GM23338 (cell line): Measurements from ENCODE around the gene TOR1AIP2. TPM values are rescaled to one million over a fixed set of nuclear protein-coding genes. Genes with fewer than 3 reads are reported as not detected.

Experiments used
- ATAC-seq: fragments of 200-7000 bp; cut with Tn5 transposase; 3 replicates; pipeline ENCODE4 v1.9.1; 2020
- DNase-seq: peaks from one replicate; pipeline ENCODE4 v3.0.0-alpha.2; 2015; ENCODE audit warnings: low spot score
- H2AFZ ChIP-seq: fragments of 200-600 bp; sonication (generic); 2 replicates; pipeline ENCODE4 v1.8.0; 2016; ENCODE audit warnings: antibody characterized with exemption, mild to moderate bottlenecking, moderate library complexity
- H3F3A ChIP-seq: fragments of 200-600 bp; sonication (generic); replicated peaks from 2 replicates; pipeline ENCODE4 v1.8.0; 2017; ENCODE audit warnings: antibody characterized with exemption, mixed run types, low read depth
- H3K27ac ChIP-seq: fragments of 200-600 bp; sonication (generic); 2 replicates; pipeline ENCODE4 v1.6.1; 2016; ENCODE audit warnings: low read depth
- H3K27me3 ChIP-seq: fragments of 200-600 bp; sonication (generic); 2 replicates; pipeline ENCODE4 v1.8.0; 2016; ENCODE audit warnings: mild to moderate bottlenecking, mixed run types, moderate library complexity; ENCODE audit not compliant: insufficient read depth
- H3K36me3 ChIP-seq: fragments of 200-600 bp; sonication (generic); 2 replicates; pipeline ENCODE4 v1.8.0; 2016; ENCODE audit warnings: mild to moderate bottlenecking; ENCODE audit not compliant: insufficient read depth
- H3K4me1 ChIP-seq: fragments of 200-600 bp; sonication (generic); 2 replicates; pipeline ENCODE4 v1.8.0; 2016; ENCODE audit warnings: mild to moderate bottlenecking, moderate library complexity; ENCODE audit not compliant: insufficient read depth
- H3K4me2 ChIP-seq: fragments of 200-600 bp; sonication (generic); 2 replicates; pipeline ENCODE4 v1.7.1; 2017; ENCODE audit warnings: mixed run types
- H3K4me3 ChIP-seq: fragments of 200-600 bp; sonication (generic); 2 replicates; pipeline ENCODE4 v1.6.1; 2016; ENCODE audit warnings: mixed run types
- H3K79me2 ChIP-seq: fragments of 200-600 bp; sonication (generic); replicated peaks from 2 replicates; pipeline ENCODE4 v1.8.0; 2017; ENCODE audit warnings: mild to moderate bottlenecking; ENCODE audit not compliant: insufficient read depth
- H3K9me2 ChIP-seq: fragments of 200-600 bp; sonication (generic); 2 replicates; pipeline ENCODE4 v1.8.0; 2017; ENCODE audit not compliant: insufficient read depth
- H4K20me1 ChIP-seq: fragments of 200-600 bp; sonication (generic); replicated peaks from 2 replicates; pipeline ENCODE4 v1.8.0; 2017; ENCODE audit warnings: mild to moderate bottlenecking; ENCODE audit not compliant: insufficient read depth
- H3K27ac Mint-ChIP-seq: 2 replicates; pipeline ENCODE4 v1.8.0; 2020; ENCODE audit warnings: inconsistent platforms, mild to moderate bottlenecking, moderate library complexity, mixed read lengths
- H3K27me3 Mint-ChIP-seq: 3 replicates; pipeline ENCODE4 v1.8.0; 2022; ENCODE audit warnings: low read depth, mild to moderate bottlenecking, moderate library complexity, mixed read lengths, inconsistent platforms; ENCODE audit not compliant: insufficient read depth, poor library complexity
- H3K36me3 Mint-ChIP-seq: 3 replicates; pipeline ENCODE4 v1.8.0; 2021; ENCODE audit warnings: low read depth, mild to moderate bottlenecking, inconsistent platforms, moderate library complexity, mixed read lengths
- H3K4me1 Mint-ChIP-seq: 3 replicates; pipeline ENCODE4 v1.8.0; 2020; ENCODE audit warnings: mild to moderate bottlenecking, inconsistent platforms, mixed read lengths
- H3K4me3 Mint-ChIP-seq: 3 replicates; pipeline ENCODE4 v1.8.0; 2021; ENCODE audit warnings: moderate library complexity, mild to moderate bottlenecking, inconsistent platforms, mixed read lengths
- H3K9me3 Mint-ChIP-seq: 3 replicates; pipeline ENCODE4 v1.8.0; 2020; ENCODE audit warnings: moderate library complexity, mild to moderate bottlenecking, inconsistent platforms, mixed read lengths
- STAT1 ChIP-seq: IDR thresholded peaks from one replicate; pipeline ENCODE4 v1.6.1; 2016; ENCODE audit warnings: antibody characterized with exemption; ENCODE audit not compliant: unreplicated experiment
- polyA plus RNA-seq: library from polyadenylated mRNA; unstranded; fragments of >200 nt; fragmentation: Nextera tagmentation; extraction: Ambion mirVana; gene quantifications from 2 replicates; pipeline ENCODE4 v1.2.1, GENCODE V29; 2016
- total RNA-seq: library from RNA; depleted of rRNA; stranded (reverse); fragments of >200 nt; shearing (Covaris generic); gene quantifications from 2 replicates; pipeline ENCODE4 v1.2.3, GENCODE V29; 2014
- TF ChIP-seq, protein P1 (sequence below): fragments of 250-450 bp; sonication (Bioruptor Pico); IDR thresholded peaks from 2 replicates; pipeline ENCODE4 v1.5.0; 2020; ENCODE audit warnings: mild to moderate bottlenecking, moderate library complexity
- TF ChIP-seq, protein P2 (sequence below), 2 experiments: fragments of 200-600 bp in 1 of 2; sonication (generic) in 1 of 2; conservative IDR thresholded peaks; 2 replicates each; pipeline versions ENCODE4 v1.5.1 to v1.6.1; 2016 to 2017; ENCODE audit warnings: antibody characterized with exemption in 2 of 2, low read depth in 2 of 2, mild to moderate bottlenecking in 2 of 2, moderate library complexity in 1 of 2
- TF ChIP-seq, protein P3 (sequence below): IDR thresholded peaks from 2 replicates; pipeline ENCODE4 v1.6.1; 2016; ENCODE audit warnings: antibody characterized with exemption

TOR1AIP2 gene
- total and polyA plus RNA-seq, 2 experiments from 2014 or later = 21.1 to 81.3 TPM

DNA sequence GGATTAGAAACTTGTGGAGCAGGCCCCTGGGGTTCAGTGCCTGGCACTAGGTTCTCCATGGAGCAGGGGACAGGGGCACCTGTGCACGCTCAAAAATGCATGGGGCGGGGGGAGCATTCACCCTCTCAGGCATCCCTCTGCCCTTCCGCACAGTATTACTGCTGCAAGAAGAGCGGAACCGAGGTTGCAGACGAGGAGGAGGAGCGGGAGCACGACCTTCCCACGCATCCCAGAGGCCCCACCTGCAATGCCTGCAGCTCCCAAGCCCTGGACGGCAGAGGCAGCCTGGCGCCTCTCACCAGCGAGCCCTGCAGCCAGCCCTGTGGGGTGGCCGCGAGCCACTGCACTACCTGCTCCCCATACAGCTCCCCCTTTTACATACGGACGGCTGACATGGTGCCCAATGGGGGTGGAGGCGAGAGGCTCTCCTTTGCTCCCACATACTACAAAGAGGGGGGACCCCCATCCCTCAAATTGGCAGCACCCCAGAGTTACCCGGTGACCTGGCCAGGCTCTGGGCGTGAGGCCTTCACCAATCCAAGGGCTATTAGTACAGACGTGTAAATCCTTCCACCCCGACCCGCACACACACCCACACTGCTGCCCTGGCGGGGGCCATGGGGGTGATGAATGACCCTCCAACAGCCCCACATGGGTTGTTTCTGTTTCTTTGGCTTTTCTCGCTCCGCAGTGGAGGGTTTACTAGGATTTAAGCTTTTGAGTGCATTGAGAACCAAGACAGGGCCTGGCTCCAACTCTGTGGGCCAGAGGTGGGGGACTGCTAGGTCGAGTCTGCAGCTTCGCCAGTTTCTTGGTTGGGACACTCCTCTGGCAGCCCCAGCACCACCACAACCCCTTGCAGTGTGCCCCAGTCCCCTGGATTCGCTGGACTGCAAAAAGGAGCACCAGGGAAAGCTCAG lies 63.7 kb downstream of the TOR1AIP2 start (continued):
- TF ChIP-seq, protein P1, sequence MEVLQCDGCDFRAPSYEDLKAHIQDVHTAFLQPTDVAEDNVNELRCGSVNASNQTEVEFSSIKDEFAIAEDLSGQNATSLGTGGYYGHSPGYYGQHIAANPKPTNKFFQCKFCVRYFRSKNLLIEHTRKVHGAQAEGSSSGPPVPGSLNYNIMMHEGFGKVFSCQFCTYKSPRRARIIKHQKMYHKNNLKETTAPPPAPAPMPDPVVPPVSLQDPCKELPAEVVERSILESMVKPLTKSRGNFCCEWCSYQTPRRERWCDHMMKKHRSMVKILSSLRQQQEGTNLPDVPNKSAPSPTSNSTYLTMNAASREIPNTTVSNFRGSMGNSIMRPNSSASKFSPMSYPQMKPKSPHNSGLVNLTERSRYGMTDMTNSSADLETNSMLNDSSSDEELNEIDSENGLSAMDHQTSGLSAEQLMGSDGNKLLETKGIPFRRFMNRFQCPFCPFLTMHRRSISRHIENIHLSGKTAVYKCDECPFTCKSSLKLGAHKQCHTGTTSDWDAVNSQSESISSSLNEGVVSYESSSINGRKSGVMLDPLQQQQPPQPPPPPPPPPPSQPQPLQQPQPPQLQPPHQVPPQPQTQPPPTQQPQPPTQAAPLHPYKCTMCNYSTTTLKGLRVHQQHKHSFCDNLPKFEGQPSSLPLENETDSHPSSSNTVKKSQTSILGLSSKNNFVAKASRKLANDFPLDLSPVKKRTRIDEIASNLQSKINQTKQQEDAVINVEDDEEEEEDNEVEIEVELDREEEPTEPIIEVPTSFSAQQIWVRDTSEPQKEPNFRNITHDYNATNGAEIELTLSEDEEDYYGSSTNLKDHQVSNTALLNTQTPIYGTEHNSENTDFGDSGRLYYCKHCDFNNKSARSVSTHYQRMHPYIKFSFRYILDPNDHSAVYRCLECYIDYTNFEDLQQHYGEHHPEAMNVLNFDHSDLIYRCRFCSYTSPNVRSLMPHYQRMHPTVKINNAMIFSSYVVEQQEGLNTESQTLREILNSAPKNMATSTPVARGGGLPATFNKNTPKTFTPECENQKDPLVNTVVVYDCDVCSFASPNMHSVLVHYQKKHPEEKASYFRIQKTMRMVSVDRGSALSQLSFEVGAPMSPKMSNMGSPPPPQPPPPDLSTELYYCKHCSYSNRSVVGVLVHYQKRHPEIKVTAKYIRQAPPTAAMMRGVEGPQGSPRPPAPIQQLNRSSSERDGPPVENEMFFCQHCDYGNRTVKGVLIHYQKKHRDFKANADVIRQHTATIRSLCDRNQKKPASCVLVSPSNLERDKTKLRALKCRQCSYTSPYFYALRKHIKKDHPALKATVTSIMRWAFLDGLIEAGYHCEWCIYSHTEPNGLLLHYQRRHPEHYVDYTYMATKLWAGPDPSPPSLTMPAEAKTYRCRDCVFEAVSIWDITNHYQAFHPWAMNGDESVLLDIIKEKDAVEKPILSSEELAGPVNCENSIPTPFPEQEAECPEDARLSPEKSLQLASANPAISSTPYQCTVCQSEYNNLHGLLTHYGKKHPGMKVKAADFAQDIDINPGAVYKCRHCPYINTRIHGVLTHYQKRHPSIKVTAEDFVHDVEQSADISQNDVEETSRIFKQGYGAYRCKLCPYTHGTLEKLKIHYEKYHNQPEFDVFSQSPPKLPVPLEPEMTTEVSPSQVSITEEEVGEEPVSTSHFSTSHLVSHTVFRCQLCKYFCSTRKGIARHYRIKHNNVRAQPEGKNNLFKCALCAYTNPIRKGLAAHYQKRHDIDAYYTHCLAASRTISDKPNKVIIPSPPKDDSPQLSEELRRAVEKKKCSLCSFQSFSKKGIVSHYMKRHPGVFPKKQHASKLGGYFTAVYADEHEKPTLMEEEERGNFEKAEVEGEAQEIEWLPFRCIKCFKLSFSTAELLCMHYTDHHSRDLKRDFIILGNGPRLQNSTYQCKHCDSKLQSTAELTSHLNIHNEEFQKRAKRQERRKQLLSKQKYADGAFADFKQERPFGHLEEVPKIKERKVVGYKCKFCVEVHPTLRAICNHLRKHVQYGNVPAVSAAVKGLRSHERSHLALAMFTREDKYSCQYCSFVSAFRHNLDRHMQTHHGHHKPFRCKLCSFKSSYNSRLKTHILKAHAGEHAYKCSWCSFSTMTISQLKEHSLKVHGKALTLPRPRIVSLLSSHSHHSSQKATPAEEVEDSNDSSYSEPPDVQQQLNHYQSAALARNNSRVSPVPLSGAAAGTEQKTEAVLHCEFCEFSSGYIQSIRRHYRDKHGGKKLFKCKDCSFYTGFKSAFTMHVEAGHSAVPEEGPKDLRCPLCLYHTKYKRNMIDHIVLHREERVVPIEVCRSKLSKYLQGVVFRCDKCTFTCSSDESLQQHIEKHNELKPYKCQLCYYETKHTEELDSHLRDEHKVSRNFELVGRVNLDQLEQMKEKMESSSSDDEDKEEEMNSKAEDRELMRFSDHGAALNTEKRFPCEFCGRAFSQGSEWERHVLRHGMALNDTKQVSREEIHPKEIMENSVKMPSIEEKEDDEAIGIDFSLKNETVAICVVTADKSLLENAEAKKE (CRISPR knock-in tag) = no peak
- TF ChIP-seq, protein P2, sequence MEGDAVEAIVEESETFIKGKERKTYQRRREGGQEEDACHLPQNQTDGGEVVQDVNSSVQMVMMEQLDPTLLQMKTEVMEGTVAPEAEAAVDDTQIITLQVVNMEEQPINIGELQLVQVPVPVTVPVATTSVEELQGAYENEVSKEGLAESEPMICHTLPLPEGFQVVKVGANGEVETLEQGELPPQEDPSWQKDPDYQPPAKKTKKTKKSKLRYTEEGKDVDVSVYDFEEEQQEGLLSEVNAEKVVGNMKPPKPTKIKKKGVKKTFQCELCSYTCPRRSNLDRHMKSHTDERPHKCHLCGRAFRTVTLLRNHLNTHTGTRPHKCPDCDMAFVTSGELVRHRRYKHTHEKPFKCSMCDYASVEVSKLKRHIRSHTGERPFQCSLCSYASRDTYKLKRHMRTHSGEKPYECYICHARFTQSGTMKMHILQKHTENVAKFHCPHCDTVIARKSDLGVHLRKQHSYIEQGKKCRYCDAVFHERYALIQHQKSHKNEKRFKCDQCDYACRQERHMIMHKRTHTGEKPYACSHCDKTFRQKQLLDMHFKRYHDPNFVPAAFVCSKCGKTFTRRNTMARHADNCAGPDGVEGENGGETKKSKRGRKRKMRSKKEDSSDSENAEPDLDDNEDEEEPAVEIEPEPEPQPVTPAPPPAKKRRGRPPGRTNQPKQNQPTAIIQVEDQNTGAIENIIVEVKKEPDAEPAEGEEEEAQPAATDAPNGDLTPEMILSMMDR (conservative IDR thresholded peaks at IDR 0.05; ENCODE audit: low read depth in 2 of 2) = no peak

DNA sequence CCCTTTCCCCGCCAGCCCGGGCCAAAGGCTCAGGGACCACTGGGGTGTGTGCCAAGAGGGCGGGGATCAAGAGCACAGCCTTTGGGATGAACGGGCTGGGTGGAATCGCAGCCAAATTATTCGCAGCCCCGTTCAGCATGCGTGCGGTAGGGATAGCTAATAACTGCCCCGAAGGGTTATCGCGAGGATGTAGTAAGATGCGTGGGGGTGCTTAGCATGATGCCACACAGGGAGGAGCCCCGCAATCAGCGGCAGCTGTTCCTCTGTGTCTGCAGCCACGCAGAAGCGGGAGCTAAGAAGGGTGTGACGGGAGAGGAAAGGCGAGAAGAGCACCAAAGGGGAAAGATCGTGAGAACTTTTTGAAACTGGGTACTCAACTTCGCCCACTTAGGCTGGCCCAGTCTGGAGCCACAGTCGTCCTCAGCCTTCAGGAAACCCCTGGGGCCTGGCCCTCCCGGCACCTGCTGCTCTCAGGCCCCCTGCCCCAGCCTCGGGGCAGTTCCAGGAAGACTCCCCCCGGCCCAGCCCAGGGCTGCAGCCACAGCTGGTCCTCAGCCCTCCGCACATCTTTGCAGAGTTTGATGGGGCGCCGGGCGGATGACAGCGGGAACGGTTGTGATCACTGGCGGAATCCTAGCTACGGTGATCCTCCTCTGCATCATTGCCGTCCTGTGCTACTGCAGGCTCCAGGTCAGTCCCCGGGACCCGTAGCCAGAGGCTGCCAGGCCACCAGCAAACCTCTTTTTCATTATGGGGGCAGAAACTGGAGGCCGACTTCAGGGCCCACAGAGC lies 64.9 kb downstream of the TOR1AIP2 start:
- Histone ChIP-seq H3K9me2 (no peaks in the 10 kb centered on the region), H3K4me2 (no peak overlapping the region), H4K20me1 (no peaks in the 10 kb centered on the region), H3K4me1 (peaks cover 7% of the 10 kb centered on the region; the same call in 1 of the 2 replicates), H3K79me2 (no peaks in the 10 kb centered on the region), H3K4me3 (no peak overlapping the region), H3K36me3 (no peaks in the 10 kb centered on the region), H3K27ac (no peak overlapping the region), H3F3A (0 out of 2 replicates have a peak, but pooled peaks cover 4% of the 10 kb centered on the region), H3K27me3 (peaks cover 14% of the 10 kb centered on the region; the same call in 1 of the 2 replicates), H2AFZ (no peak overlapping the region)
- H3K27ac Mint-ChIP-seq = no peak overlapping the region
- TF ChIP-seq STAT1 = no peak
- TF ChIP-seq, protein P3, sequence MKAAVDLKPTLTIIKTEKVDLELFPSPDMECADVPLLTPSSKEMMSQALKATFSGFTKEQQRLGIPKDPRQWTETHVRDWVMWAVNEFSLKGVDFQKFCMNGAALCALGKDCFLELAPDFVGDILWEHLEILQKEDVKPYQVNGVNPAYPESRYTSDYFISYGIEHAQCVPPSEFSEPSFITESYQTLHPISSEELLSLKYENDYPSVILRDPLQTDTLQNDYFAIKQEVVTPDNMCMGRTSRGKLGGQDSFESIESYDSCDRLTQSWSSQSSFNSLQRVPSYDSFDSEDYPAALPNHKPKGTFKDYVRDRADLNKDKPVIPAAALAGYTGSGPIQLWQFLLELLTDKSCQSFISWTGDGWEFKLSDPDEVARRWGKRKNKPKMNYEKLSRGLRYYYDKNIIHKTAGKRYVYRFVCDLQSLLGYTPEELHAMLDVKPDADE = no peak
- no peak overlapping the region for H3K4me3 Mint-ChIP-seq
- ATAC-seq (no peak), DNase-seq (no peak)
- no peaks in the 10 kb centered on the region for H3K36me3 Mint-ChIP-seq
- H3K27me3 Mint-ChIP-seq = peaks cover 36% of the 10 kb centered on the region
- no peaks in the 10 kb centered on the region for H3K9me3 Mint-ChIP-seq
- peaks cover 12% of the 10 kb centered on the region for H3K4me1 Mint-ChIP-seq
